Esophagus (tissue), 2 donors: Measurements from ENCODE around the gene TNFRSF17. TPM values are rescaled to one million over a fixed set of nuclear protein-coding genes. Genes with fewer than 3 reads are reported as not detected.
"Not testable (repeated sequence)": the region's sequence is repeated elsewhere in the genome, so short reads cannot be mapped to it uniquely, and the experiment has no call there.

Source experiments
- H3K27ac ChIP-seq, 2 donors: one replicate each; pipeline ENCODE4 v1.5.1; 2013; ENCODE audit warnings: low read depth in 2 of 2, mild to moderate bottlenecking in 2 of 2, inconsistent platforms in 1 of 2, low read length in 1 of 2, moderate library complexity in 1 of 2
- H3K27me3 ChIP-seq, 2 donors: one replicate each; pipeline ENCODE4 v1.6.1; 2013; ENCODE audit warnings: low read length in 2 of 2, control low read depth in 1 of 2, mild to moderate bottlenecking in 1 of 2; ENCODE audit not compliant: insufficient read depth in 2 of 2, control insufficient read depth in 1 of 2
- H3K36me3 ChIP-seq, 2 donors: one replicate each; pipeline ENCODE4 v1.6.1; 2013; ENCODE audit warnings: low read length in 1 of 2; ENCODE audit not compliant: control insufficient read depth in 2 of 2, insufficient read depth in 2 of 2
- H3K4me1 ChIP-seq, 2 donors: one replicate each; pipeline ENCODE4 v1.6.1; 2013; ENCODE audit warnings: low read length in 1 of 2; ENCODE audit not compliant: control insufficient read depth in 2 of 2, insufficient read depth in 2 of 2
- H3K4me3 ChIP-seq, 2 donors: one replicate each; pipeline ENCODE4 v1.5.1; 2013; ENCODE audit warnings: low read length in 2 of 2, mild to moderate bottlenecking in 2 of 2, low read depth in 1 of 2, moderate library complexity in 1 of 2
- H3K9me3 ChIP-seq, 2 donors: one replicate each; pipeline ENCODE4 v1.6.1; 2013; ENCODE audit warnings: mild to moderate bottlenecking in 2 of 2, low read depth in 1 of 2, low read length in 1 of 2, moderate library complexity in 1 of 2; ENCODE audit not compliant: control insufficient read depth in 2 of 2, insufficient read depth in 1 of 2
- WGBS, 2 donors: extraction: QIAGEN DNeasy Blood & Tissue Kit; methylation state at CpG; one replicate each; pipeline ENCODE4 v1.1.7; 2013; 5-methylcytosine and 5-hydroxymethylcytosine counted together
- polyA plus RNA-seq, 2 donors: library from polyadenylated mRNA; stranded (reverse); fragments of 200-250 nt; gene quantifications; one replicate each; pipeline ENCODE4 v1.2.3, GENCODE V29; 2013
- donor health status: healthy with polysubstance abuse.
- donor health status: Bipolar disorder and iron deficiency.

Gene TNFRSF17
- polyA plus RNA-seq, 2 donors: 0.08 to 0.12 TPM

DNA sequence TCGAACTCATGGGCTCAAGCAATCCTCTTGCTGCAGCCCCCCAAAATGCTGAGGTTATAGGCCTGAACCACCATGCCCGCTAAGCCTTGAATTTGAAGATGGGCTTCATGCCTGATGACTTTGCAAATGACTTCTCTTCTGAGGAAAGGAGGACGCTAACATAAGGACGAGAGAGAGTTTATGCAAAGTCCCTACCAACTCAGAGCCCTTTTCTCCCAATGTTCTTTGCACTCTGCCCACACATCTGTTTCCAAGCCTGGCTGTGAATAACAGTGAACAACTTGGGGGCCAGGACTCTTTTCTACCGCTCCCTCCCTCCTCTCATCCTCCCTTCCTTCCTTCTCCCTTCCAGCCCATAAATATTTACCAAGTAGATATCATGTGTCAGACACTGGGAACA, 14.6 kb upstream of the TNFRSF17 start:
- Histone ChIP-seq H3K27me3 (no peaks in the 10 kb centered on the region), H3K36me3 (no peaks in the 10 kb centered on the region), H3K4me3 (no peak overlapping the region), H3K4me1 (no peaks in the 10 kb centered on the region), H3K9me3 (no peaks in the 10 kb centered on the region), H3K27ac (no peak overlapping the region)
- WGBS, 2 donors: 78 to 81% methylated on average over 5 of the region's 5 CpGs

DNA sequence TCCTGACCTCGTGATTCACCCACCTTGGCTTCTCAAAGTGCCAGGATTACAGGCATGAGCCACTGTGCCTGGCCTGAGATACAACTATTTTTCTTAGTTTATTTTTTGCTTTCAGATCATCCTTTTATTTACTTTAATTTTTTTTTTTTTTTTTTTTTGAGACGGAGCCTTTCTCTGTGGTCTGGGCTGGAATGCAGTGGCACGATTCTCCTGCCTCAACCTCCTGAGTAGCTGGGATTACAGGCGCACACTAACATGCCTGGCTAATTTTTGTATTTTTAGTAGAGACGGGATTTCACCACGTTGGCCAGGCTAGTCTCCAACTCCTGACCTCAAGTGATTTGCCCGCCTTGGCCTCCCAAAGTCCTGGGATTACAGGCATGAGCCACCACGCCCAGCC, 11.4 kb upstream of the TNFRSF17 start:
- 80 to 82% methylated on average over 8 of the region's 8 CpGs for WGBS, 2 donors
- H3K4me3 ChIP-seq, H3K36me3 ChIP-seq, H3K9me3 ChIP-seq, H3K4me1 ChIP-seq, H3K27me3 ChIP-seq, H3K27ac ChIP-seq: not testable (repeated sequence)

DNA sequence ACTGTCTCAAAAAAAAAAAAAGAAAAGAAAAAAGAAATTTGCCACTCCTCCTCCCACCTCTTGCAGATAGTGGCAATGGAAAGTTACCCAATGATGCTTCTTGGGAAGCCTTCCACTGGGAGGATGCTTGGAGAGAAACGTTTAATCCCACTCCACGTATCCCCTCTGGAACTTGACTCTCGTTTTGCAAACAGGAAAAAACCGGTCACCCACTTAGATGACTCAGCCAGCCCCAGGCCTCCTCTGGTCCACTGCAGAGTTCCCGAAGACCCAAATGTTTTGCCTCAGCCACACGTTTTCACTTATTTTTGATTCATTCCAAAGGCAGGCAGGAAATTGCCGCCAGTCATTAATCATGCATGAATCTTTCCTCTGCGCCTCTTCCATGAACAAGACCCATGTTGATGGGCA, 9.3 kb upstream of the TNFRSF17 start:
- Histone ChIP-seq H3K4me1 (peaks cover 0 to 2% of the 10 kb centered on the region in 2 donors), H3K4me3 (no peak overlapping the region), H3K36me3 (no peaks in the 10 kb centered on the region), H3K27ac (no peak overlapping the region), H3K9me3 (no peaks in the 10 kb centered on the region), H3K27me3 (no peaks in the 10 kb centered on the region)
- 37 to 55% methylated on average over 8 of the region's 8 CpGs for WGBS, 2 donors

DNA sequence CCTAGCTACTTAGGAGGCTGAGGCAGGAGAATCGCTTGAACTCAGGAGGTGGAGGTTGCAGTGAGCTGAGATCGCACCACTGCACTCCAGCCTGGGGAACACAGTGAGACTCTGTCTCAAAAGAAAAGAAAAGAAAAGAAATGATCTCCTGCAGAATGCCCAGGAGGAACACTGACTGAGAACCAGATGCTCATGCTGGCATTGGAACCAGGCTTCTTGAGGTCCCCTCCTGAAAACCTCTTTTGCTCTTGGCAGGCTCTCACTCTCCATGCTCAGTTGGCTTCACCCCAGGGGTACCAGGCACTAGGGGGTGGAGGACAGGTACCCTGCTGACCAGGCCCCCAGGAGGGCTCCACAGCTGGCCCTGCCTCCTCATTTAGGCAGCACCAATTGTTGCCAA, 8.5 kb upstream of the TNFRSF17 start:
- WGBS, 2 donors: 94 to 100% methylated on average over 2 of the region's 2 CpGs
- H3K9me3 ChIP-seq: no peaks in the 10 kb centered on the region
- H3K4me1 ChIP-seq: peaks cover 0 to 2% of the 10 kb centered on the region in 2 donors
- H3K27me3 ChIP-seq: no peaks in the 10 kb centered on the region
- H3K4me3 ChIP-seq: no peak overlapping the region
- no peak overlapping the region for H3K27ac ChIP-seq
- no peaks in the 10 kb centered on the region for H3K36me3 ChIP-seq

DNA sequence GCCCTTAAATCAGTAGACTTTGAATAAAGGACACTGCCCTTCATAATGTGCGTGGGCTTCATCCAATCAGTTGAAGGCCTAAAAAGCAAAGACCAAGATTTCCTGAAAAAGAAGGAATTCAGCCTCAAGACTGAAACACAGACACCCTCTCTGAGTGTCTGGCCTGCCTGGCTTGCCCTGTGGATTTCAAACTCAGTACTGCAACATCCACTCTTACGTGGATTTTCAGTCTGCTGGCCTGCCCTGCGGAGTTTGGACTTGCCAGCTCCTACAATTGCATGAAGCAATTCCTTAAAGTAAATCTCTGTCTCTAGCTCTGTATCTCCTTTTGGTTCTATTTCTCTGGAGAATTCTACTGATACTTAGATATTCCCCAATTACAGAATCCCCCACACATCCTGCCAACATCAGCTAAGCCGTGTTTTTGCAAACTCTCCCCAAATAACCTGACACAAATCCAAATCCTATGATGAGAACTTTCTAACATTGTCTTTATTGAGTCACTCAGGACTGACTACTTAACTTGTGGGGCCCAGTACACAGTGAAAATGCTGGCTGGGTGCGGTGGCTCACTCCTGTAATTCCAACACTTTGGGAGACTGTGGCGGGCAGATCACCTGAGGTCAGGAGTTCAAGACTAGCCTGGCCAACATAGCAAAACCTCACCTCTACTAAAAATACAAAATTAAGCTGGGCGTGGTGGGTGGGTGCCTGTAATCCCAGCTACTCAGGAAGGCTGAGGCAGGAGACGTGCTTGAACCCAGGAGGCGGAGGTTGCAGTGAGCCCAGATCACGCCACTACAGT, 7.2 kb upstream of the TNFRSF17 start:
- H3K9me3 ChIP-seq: no peaks in the 10 kb centered on the region
- H3K27ac ChIP-seq: peak overlapping the region in 1 of 2 donors; percentile 36
- H3K36me3 ChIP-seq: no peaks in the 10 kb centered on the region
- no peak overlapping the region for H3K4me3 ChIP-seq
- H3K27me3 ChIP-seq: no peaks in the 10 kb centered on the region
- WGBS, 2 donors: 84 to 86% methylated on average over 10 of the region's 10 CpGs
- H3K4me1 ChIP-seq: peaks cover 0 to 2% of the 10 kb centered on the region in 2 donors

DNA sequence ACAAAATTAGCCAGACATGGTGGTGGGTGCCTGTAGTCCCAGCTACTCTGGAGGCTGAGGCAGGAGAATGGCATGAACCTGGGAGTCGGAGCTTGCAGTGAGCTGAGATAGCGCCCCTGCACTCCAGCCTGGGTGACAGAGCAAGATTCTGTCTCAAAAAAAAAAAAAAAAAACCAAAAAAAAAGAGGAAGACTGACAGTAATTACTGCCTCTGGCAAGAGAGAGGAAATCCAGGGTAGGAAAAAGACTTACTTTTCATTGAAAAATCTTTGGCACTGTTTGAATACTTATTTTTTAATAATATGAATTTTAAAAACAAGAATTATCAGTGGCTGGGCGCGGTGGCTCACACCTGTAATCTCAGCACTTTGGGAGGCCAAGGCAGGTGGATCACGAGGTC, 2.6 kb upstream of the TNFRSF17 start:
- not testable (repeated sequence) for H3K4me3 ChIP-seq, H3K27ac ChIP-seq, H3K36me3 ChIP-seq, H3K27me3 ChIP-seq, H3K9me3 ChIP-seq, H3K4me1 ChIP-seq
- 89 to 91% methylated on average over 5 of the region's 5 CpGs for WGBS, 2 donors

DNA sequence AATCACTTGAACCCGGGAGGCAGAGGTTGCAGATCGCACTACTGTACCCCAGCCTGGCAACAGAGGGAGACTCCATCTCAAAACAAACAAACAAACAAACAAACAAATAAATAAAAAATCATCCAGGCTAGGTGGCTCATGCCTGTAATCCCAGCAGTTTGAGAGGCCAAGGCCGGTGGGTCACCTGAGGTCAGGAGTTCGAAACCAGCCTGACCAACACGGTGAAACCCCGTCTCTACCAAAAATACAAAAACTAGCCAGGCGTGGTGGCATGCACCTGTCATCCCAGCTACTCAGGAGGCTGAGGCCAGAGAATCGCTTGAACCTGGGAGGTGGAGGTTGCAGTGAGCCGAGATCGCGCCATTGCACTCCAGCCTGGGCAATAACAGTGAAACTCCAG, 2.0 kb upstream of the TNFRSF17 start:
- H3K27ac ChIP-seq, H3K36me3 ChIP-seq, H3K4me1 ChIP-seq, H3K27me3 ChIP-seq, H3K4me3 ChIP-seq, H3K9me3 ChIP-seq: not testable (repeated sequence)
- WGBS, 2 donors: 93 to 94% methylated on average over 11 of the region's 11 CpGs

DNA sequence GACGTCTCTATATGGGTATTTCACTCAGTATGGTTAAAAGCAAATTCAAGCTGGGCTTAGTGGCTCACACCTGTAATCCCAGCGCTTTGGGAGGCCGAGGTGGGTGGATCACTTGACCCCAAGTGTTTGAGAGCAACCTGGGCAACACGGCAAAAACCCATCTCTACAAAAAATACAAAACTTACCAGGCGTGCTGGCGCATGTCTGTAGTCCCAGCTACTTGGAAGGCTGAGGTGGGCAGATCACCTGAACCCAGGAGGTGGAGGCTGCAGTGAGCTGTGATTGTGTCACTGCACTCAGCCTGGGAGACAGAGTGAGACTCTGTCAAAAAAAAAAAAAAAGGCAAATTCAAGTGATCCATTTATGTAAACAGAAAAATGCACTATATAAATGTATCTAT, 1.3 kb upstream of the TNFRSF17 start:
- H3K9me3 ChIP-seq: no peaks in the 10 kb centered on the region
- H3K4me1 ChIP-seq: no peaks in the 10 kb centered on the region
- no peak overlapping the region for H3K27ac ChIP-seq
- WGBS, 2 donors: 71 to 85% methylated on average over 6 of the region's 6 CpGs
- H3K4me3 ChIP-seq: no peak overlapping the region
- H3K36me3 ChIP-seq: no peaks in the 10 kb centered on the region
- H3K27me3 ChIP-seq: no peaks in the 10 kb centered on the region

DNA sequence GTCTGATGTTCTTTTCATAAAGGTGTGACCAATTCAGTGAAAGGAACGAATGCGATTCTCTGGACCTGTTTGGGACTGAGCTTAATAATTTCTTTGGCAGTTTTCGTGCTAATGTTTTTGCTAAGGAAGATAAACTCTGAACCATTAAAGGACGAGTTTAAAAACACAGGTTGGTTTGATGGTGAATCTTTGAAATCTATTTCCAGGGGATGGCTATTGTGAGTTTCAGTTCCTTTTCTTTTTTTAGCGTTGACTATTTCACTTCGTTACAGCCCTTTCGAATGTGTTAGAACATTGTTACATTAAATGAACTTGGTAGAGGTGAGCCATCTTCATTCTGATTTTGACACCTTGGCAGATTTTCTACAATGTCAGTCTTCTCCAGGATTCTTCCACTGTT, 1.2 kb downstream of the TNFRSF17 start:
- Histone ChIP-seq H3K36me3 (no peaks in the 10 kb centered on the region), H3K9me3 (no peaks in the 10 kb centered on the region), H3K27ac (no peak overlapping the region), H3K4me1 (no peaks in the 10 kb centered on the region), H3K4me3 (no peak overlapping the region), H3K27me3 (no peaks in the 10 kb centered on the region)
- WGBS, 2 donors: 81 to 86% methylated on average over 7 of the region's 7 CpGs

DNA sequence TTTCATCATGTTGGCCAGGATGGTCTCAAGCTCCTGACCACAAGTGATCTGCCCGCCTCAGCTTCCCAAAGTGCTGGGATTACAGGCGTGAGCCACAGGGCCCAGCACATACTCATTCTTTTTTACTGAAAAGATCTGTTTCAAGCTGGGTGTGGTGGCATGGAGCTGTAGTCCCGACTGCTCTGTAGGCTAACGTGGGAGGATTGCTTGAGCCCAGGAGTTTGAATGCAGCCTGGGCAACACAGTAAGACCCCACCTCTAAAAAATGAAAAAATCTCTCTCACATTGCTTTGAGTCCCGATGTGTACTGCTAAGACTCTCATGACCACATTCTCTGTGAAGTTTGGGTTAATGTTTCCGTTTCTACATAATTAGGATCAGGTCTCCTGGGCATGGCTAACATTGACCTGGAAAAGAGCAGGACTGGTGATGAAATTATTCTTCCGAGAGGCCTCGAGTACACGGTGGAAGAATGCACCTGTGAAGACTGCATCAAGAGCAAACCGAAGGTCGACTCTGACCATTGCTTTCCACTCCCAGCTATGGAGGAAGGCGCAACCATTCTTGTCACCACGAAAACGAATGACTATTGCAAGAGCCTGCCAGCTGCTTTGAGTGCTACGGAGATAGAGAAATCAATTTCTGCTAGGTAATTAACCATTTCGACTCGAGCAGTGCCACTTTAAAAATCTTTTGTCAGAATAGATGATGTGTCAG, 2.3 kb downstream of the TNFRSF17 start:
- Histone ChIP-seq H3K4me3 (no peak overlapping the region), H3K27me3 (no peaks in the 10 kb centered on the region), H3K9me3 (no peaks in the 10 kb centered on the region), H3K36me3 (no peaks in the 10 kb centered on the region), H3K4me1 (no peaks in the 10 kb centered on the region), H3K27ac (no peak overlapping the region)
- 71 to 83% methylated on average over 17 of the region's 17 CpGs for WGBS, 2 donors
